GM18861 (cell line): ENCODE measurements around the gene LMNB1.
"Not testable (repeated sequence)": the region's sequence is repeated elsewhere in the genome, so short reads cannot be mapped to it uniquely, and the experiment has no call there.

Experiments
- ATAC-seq: cut with Tn5 transposase; IDR thresholded peaks from one replicate; pipeline ENCODE4 v1.9.1; 2021; ENCODE audit not compliant: unreplicated experiment

The LMNB1 gene

DNA sequence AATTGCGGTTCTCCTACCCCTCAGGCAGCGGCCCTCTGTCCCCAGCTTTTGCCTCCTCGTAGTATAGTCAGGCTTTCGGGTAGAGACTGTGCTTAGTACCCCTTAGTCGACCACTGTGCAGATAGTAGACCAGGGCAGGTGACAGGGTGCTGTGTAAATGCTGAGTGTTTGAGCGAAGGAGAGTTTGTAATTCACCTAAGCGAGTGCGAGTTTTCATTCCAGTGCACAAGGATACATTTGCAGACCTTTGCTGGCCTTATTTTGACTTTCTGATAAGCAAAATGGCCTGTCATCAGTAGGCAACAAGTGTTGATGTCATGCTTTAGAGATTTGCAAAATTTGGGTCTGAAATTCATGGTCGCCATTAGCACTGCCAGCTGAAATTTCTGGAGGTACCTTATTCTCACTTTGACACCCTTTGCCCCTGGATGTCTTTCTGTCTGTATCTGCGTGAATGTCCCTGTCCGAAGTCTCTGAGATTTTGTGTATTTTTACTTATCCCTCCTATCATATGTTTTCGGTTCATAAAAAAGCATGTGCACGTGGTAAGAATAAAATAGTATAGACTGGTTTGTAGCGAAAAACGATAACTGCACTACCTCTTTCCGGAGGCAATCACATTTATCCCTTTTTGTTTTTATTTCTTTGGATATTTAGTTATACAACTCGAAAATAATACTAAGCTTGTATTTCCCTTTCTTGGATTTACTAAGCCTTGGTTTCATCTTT, 1.9 kb downstream of the LMNB1 start:
- ATAC-seq = peak; percentile 3

DNA sequence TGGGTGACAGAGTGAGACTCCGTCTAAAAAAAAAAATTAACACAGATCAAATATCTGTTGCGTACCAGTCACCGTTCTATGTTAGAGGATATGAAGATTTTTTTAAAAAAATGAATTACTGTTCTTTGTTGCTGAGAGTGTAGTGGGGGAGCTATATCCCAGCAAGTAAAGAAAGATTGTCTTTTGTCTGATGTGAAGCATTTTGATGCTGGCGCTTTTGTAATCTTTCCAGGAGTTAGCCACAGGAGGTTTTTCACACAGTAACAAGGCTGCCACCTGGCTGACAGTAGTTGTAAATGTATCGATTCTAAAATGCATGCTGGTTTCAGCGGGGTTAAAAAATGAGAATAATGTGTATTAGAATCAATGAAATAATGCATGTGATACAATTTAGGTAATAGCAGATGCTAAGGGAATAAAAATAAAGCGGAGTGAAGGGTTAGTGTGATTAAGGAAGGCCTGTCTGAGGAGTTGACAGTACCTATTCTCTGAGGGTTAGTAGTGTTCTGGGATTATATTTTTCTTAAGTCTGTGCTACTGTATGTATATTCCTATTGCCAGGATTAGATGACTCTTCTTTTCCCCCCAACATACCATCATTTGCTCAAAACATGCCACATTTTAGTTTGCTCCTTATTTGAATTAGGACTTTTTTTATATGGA, 3.4 kb downstream of the LMNB1 start:
- peak; percentile 11 for ATAC-seq

DNA sequence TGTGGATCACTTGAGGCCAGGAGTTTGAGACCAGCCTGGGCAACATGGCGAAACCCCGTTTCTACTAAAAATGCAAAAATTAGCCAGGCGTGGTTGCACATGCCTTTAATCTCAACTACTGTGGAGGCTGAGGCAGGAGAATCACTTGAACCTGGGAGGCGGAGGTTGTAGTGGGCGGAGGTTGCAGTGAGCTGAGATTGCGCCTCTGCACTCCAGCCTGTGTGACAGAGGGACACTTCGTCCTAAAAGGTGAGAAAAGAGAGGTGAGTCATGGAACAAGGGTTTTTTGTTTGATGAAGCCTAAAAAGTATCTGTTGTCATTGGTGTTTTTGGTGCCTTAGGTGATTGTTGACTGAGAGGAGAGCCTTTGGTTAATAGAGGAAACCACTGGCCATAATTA, 11.5 kb downstream of the LMNB1 start:
- ATAC-seq = not testable (repeated sequence)

DNA sequence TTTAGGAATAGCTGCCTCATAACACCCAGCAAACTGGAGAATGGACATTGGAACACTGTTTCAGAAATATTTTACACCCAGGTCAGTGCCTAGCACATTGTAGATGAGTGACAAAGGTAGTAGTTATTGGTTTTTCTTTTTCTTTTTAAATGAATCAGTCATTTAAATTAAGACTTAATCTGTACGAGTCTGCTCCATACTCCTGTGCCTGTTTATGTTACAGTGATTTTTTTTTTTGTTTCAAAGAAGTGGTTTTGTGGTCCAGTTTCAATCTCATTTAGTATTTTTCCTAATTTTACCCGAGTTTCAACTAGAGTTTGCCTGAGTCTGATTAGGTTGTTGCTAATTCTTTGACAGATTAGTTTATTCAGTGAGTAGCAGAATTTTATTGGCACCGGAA, 16.2 kb downstream of the LMNB1 start:
- no peak for ATAC-seq

DNA sequence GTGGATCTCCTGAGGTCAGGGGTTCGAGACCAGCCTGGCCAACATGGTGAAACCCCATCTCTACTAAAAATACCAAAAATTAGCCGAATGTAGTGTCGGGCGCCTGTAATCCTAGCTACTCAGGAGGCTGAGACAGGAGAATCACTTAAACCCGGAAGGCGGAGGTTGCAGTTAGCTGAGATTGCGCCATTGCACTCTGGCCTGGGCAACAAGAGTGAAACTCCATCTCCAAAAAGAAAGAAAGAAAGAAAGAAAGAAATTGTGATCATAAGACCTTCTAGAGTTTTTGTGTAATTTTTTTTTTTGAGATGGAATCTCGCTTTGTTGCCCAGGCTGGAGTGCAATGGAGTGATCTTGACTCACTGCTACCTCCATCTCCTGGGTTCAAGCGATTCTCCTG, 16.7 kb downstream of the LMNB1 start:
- ATAC-seq = not testable (repeated sequence)

DNA sequence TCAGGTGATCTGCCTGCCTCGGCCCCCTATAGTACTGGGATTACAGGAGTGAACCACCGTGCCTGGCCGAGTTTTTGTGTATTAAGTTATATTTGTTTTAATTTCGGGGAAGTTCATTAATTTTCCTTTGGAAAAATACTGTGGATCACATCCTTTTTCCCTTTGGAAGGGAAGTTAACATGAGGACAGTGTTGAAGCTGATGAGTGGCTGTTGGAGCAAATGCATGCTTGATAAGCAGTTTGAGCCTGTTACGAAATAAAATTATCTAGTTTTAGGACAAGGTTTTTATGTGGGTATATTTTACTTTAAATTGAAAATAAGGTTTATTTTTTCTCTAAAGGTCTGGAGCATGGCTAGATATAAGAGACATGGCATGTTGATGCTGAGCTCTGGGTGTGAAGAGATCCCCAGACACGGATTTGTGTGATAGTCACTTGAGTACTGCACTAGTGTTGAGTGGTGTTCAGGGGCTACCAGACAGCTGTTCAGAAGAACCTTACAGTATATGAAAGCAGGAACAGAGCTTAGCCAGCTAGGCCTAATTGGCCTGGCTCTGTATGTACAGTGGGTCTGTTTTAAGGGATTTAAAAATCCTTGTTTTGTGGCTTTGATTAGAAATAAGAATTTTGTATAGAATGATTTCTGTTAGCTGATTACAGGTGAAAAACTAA, 17.4 kb downstream of the LMNB1 start:
- peak; percentile 44 for ATAC-seq

DNA sequence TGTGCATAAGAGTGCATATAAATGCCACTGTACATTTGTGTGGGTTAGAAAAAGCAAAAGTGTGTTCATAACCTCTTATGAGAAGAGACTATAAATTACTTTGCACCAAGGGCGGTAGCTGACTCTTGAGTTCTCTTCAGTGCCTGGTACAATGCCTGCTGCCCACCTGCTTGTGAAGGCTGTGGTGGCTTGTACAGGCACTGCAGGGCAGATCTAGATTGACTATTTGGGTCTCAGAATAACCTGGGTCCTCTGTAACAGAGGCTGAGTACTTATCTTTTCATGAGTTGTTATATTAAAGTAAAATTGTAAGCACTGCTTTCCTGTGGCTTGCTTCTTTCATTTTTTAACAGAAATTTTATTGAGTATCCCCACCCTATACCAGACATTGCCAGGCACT, 22.8 kb downstream of the LMNB1 start:
- no peak for ATAC-seq

DNA sequence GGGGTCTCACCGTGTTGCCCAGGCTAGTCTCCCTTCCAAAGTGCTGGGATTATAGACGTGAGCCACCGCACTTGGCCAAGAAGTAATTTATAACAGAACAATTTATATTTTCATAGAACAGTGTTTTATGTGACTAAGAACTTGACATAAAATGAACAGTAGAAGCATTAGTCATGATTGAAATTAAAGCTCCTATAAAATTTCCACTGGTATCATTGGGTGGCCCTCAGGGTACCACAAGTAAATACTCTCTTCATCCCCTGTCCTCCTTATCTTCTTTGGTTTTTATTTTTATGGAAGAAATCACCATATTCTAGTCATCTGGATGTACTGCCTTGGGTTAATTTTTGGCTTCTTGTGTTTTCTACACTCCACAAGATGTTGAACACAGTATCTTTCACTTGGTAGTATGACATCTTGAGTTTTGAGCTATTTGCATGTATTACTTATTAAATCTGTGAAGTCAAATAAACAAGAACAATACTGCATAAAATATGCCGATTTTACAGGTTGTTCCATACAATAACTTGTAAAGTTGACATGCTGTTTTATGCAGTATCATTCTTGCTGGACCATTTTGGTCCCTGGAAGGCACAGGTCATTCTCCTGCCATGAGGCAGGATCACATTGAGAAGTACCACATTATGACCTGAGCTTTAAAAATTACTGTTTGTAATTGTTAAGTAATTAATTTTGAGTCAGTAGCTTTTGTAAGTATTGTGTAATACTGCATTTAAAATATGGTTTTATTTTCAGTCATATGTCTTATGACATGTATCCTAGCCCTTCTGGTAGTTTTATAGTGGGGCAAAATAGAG, 24.4 kb downstream of the LMNB1 start:
- ATAC-seq = no peak

DNA sequence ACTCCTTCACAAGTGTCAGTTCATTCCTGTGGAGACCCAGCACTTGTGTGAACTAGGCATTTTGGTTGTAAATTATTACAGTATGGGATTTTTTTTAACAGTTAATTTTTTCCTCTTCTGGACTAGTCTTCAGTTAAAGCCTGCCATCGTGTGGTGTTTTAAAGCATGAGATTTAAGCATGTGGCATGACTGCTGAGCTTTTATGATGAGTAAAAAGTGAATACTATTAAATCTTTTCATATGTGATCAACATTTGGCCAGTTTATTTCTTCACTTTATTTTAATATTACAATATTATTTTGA, 25.0 kb downstream of the LMNB1 start:
- ATAC-seq = peak; percentile 54

DNA sequence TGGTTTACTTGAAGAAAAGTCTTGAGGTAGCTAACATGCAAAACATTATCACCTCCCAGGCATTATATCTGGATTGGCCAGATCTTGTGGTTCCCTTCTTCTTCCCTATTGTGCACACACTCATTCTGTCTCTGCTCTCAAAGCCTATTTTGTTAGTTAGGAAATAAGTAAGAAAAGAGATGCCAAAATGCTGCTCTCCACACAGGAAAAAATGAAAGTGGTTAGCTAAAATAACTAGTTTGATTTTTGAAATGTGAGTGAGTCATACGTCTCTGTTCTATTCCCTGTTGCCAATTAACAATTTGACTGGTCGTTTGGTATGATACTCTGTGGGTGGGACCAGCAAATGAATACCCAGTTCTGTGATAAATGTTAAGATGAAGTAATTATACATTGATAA, 28.1 kb downstream of the LMNB1 start:
- ATAC-seq = no peak

DNA sequence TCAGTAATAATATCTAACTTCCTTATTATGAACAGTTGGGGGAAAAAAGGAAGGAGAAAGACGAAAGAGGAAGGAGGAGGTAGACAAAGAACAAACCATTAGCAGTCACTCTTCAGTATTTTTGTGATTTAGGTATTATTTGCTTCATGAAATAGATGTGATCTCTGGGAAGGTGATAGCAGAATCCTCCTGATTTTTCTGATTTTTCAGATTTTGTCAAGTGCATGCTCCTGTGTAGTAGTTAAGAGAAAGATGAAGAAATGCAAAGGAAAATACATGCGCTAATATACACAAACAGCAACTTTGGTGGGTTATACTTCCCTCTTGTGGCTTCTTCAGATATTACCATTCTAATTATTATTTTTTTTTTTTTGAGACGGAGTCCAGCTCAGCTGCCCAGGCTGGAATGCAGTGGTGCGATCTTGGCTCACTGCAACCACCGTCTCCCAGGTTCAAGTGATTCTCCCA, 31.6 kb downstream of the LMNB1 start:
- no peak for ATAC-seq

DNA sequence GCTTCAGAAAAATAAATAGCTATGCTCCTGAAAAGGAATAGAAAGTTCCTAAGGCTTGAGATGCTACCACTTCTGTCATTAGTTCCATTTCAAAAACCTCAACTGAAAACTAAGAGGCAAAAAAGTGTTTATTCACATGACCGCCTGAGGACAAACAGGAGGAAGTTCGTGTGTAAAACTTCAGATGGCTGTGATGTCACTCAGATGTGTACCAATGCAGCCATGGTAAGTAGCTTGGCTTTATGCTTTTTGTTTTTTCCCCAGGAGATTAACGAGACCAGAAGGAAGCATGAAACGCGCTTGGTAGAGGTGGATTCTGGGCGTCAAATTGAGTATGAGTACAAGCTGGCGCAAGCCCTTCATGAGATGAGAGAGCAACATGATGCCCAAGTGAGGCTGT, 33.0 kb downstream of the LMNB1 start:
- ATAC-seq = no peak

DNA sequence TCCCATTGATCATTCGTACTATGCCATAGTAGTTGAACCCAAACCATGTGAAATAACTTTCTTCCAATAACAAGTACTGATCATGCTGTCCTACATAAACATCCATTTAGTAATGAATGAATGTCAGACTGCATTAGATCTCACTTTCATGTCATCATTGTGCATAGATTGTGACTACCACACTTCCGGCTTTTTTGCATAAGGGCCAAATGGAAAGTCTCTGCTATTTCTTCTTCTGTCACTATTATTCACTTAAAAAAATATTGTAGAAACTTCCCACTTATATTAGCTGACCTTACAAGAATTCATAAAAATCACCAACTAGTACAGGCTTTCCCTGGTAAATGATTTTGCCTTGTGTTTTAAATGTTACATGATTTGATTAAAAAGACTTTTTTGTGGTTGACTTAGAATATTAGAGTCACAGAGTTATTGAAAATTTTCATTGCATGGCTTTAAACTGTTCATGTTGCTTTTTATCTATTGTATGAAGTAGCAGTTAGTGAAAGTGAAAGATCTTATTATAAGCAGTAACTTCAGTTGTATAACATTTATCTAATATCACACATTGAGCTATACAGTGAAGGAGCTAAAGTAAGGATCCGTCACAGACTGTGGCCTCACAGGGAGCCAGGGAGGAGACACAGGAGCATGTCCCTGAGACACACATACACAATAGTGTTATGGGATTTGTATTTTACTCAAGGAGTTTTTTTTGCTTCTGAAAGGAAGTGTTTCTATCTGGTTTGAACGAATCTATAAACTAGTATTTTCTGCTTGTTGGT, 33.9 kb downstream of the LMNB1 start:
- ATAC-seq = no peak

DNA sequence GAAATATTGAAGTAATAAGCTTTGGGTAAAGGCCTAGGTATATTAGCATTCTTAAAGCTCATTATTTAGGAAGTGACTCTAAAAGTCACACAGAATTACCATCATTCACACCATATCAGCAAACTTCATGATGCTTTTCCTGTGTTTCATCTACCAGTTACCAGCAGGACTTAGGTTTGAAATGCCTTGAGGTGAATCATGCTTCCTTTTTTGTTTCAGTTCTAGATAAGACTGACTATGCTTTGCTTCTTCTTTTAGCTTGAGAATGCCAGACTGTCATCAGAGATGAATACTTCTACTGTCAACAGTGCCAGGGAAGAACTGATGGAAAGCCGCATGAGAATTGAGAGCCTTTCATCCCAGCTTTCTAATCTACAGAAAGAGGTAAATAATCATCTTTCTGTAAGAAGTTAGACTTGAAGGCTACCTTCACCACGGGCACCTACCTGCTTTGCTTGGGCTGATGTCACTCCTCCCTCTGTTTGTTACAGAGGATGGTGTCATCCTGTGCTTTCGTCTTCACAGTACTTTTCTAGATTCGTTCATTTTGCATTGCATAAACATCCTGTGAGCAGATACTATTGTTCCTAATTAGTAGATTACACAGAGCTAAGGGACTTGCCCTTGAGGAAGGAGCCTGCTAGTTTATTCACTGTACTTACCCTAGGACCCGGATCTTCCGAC, 34.7 kb downstream of the LMNB1 start:
- no peak for ATAC-seq

DNA sequence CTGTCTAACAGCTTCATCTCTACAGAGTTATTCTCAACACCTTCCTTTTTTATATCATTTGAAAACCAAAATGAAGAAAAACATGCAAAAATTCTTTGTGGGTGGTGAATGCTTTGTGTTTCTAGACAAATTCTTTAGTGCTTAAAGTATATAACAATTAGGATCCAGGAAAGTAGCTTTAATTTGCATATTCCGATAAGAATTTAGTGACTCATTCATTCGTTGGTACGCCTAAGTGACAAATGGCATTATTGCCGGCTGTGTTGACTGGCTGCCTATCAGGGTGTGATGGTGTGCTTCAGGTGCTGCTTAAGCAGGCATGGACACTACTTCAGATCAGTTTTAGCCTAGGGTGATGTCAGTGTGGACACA, 35.2 kb downstream of the LMNB1 start:
- no peak for ATAC-seq

DNA sequence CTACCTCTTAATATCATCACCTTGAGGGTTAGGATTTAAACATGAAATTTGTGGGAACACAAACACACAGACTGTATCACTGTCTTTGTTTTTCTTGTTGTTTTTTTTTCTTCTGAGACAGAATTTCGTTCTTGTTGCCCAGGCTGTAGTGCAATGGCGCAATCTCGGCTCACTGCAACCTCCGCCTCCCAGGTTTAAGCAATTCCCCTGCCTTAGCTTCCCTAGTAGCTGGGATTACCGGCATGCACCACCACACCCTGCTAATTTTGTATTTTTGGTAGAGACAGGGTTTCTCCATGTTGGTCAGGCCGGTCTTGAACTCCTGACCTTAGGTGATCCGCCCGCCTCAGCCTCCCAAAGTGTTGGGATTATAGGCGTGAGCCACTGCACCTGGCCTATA, 36.9 kb downstream of the LMNB1 start:
- ATAC-seq = not testable (repeated sequence)

DNA sequence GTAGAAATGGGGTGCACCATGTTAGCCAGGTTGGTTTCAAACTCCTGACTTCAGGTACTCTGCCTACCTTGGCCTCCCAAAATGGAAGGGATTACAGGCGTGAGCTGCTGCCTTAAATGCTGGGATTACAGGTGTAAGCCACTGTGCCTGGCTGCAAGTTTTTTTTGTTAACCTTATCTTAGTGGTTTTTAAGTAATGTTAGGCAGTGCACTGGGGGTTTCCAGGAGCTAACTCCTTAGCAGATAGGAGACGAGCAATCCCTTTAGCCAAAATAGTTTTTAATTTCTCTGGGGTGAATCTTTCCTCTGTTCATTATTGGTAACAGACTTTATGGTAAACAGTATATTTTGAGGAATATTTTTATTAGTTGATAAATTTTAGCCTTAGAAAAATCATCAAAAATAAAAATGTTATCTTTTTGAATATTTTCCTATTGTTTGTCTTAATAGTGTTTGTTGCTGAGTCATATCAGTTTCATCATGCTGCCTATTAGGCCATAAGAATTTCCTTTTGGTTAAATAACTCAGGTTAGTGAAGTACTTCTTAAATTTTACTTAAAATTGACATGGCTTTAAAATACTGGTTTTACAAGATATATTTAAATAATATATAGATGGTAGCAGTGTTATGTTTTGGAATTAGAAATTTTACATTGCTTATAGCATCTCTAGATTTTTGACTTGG, 37.9 kb downstream of the LMNB1 start:
- ATAC-seq = no peak

DNA sequence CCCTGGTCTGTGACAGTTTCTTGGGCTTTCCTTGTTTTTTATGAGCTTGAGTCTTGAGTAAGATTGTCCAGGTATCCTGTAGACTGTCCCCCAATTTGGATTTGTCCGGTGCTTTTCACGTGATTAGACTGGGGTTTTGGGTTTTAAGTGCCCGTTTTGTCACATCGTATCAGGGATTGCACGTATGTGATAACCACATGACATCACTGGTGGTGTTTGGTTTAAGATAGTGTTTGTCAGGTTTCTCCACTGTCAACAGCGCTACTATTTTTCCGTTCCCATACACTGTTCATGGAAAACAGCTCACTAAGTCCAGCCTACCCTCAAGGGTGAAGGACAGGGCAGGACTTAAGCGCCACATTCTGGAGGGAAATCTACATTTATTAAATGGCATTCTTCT, 39.7 kb downstream of the LMNB1 start:
- no peak for ATAC-seq

DNA sequence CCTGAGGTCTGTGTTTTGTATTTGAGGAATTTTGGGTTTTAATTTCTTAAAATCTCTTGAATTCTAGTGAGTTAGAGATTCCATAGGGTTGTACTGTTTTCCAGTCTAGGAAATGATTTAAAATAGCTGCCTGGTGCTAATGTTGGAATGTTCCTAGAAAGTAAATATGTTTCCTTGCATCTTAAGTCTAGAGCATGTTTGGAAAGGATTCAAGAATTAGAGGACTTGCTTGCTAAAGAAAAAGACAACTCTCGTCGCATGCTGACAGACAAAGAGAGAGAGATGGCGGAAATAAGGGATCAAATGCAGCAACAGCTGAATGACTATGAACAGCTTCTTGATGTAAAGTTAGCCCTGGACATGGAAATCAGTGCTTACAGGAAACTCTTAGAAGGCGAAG, 41.8 kb downstream of the LMNB1 start:
- ATAC-seq = no peak

DNA sequence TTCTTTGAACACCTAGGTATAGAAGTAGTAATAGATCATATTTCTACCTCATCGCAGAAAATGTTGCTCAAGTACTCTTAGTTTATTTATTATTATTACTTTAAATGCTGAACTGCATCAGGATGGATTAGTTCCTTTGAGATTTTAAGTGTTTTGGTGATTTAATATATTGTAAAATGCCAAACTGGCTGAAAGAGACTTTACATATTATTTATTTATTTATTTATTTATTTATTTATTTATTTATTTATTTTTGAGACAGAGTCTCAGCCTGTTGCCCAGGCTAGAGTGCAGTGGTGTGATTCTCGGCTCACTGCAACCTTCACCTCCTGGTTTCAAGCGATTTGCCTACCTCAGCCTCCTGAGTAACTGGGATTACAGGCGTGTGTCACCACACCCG, 42.3 kb downstream of the LMNB1 start:
- ATAC-seq = no peak
